Transverse colon (tissue), 4 donors: Measurements from ENCODE around the gene ERN2. TPM values are rescaled to one million over a fixed set of nuclear protein-coding genes. Genes with fewer than 3 reads are reported as not detected.
A peak's percentile ranks its signal among the peaks of the same experiment; 100 is the strongest.

Experiments used
- DNase-seq: peaks from one replicate; pipeline ENCODE4 v3.0.0-alpha.2; 2019
- H3K27ac ChIP-seq, 4 donors: fragments of 200-600 bp; sonication (generic); 2 replicates each; pipeline ENCODE4 v1.5.1; 2016 to 2018; ENCODE audit warnings: inconsistent platforms in 4 of 4
- H3K27me3 ChIP-seq: fragments of 200-600 bp; sonication (generic); 2 replicates; pipeline ENCODE4 v1.5.1; 2017; ENCODE audit warnings: inconsistent platforms
- H3K36me3 ChIP-seq, 4 donors: fragments of 200-600 bp; sonication (generic); 2 replicates each; pipeline ENCODE4 v1.5.1; 2017 to 2019; ENCODE audit warnings: inconsistent platforms in 4 of 4
- H3K4me1 ChIP-seq, 4 donors: fragments of 200-600 bp; sonication (generic); 2 replicates each; pipeline ENCODE4 v1.5.1; 2017 to 2020; ENCODE audit warnings: inconsistent platforms in 4 of 4
- H3K4me3 ChIP-seq, 4 donors: fragments of 200-600 bp; sonication (generic); 1 replicate in 1 of 4; 2 replicates in 3 of 4; pipeline versions ENCODE4 v1.5.1 to v1.6.1; 2017 to 2019; ENCODE audit warnings: inconsistent platforms in 4 of 4
- H3K9me3 ChIP-seq, 2 donors: fragments of 200-600 bp; sonication (generic); 2 replicates each; pipeline ENCODE4 v1.5.1; 2017 to 2019; ENCODE audit warnings: inconsistent platforms in 2 of 2
- EP300 ChIP-seq: sonication (generic); formaldehyde crosslinking; IDR thresholded peaks from one replicate; pipeline ENCODE4 v1.6.1; 2017; ENCODE audit warnings: antibody characterized with exemption, low read depth
- POLR2A ChIP-seq: fragments of 450-650 bp; IDR thresholded peaks from one replicate; pipeline ENCODE4 v1.6.1; 2016; ENCODE audit warnings: antibody characterized with exemption, mild to moderate bottlenecking, moderate library complexity
- POLR2AphosphoS5 ChIP-seq, 3 donors: sonication (generic); formaldehyde crosslinking; IDR thresholded peaks; one replicate each; pipeline ENCODE4 v1.6.1; 2016; ENCODE audit warnings: antibody characterized with exemption in 3 of 3
- WGBS, 2 donors: methylation state at CpG; one replicate each; pipeline ENCODE4 v1.1.5; 2018; ENCODE audit warnings: low coverage in 1 of 2; 5-methylcytosine and 5-hydroxymethylcytosine counted together
- in situ Hi-C, 4 donors: fragments of 200-750 bp; cut with MboI; loops; one replicate each; pipeline versions ENCODE4 v1.15.0 to v1.15.1; 2017; ENCODE audit warnings: low sequenced_read_pairs in 3 of 4, low pct_ligation_motif_present in 1 of 4, low pct_unique_long_range_greater_than_20kb in 1 of 4
- intact Hi-C: fragments of 100-400 bp; cut with DNase I; formaldehyde crosslinking; loops from one replicate; pipeline ENCODE4 v1.15.1; 2023; ENCODE audit warnings: low total_unique reads
- total RNA-seq, 4 donors: library from RNA; depleted of rRNA; stranded (reverse); fragments of >200 nt; gene quantifications; one replicate each; pipeline ENCODE4 v1.1.0, GENCODE V29; 2016
- TF ChIP-seq, protein P1 (sequence below), 5 experiments: fragments of 200-600 bp in 3 of 5; fragments of 450-650 bp in 2 of 5; sonication (generic) in 3 of 5; IDR thresholded peaks; 1 replicate in 2 of 5; 2 replicates in 3 of 5; pipeline ENCODE4 v1.5.1; 2016 to 2017; ENCODE audit warnings: antibody characterized with exemption in 5 of 5, inconsistent platforms in 3 of 5, mild to moderate bottlenecking in 2 of 5, moderate library complexity in 1 of 5

Gene ERN2
- total RNA-seq, result 100 to 1,000 TPM; 114 to 408 (median 168) TPM

GRCh38 chr16:23712976-23713375 lies at the start of gene ERN2:
ERN2 (minus strand) TSS chr16:23713222; CDS start chr16:23713187, 35 bp downstream.
- Histone ChIP-seq H3K4me1 (peaks cover 0 to 10% (median 2%) of the 10 kb centered on the region in 4 donors), H3K27ac (peak within 1 kb of the TSS; percentile 81 to 89 (median 88)), H3K4me3 (peak within 1 kb of the TSS; percentile 11 to 65 (median 49)), H3K36me3 (no peaks in the 10 kb centered on the region), H3K9me3 (no peaks in the 10 kb centered on the region), H3K27me3 (peaks cover 37% of the 10 kb centered on the region)
- TF ChIP-seq EP300 (no peak), POLR2AphosphoS5 (IDR thresholded peaks at IDR 0.05) (peak; percentile 33 to 86 (median 73)), POLR2A (peak; percentile 75)
- TF ChIP-seq, protein P1, sequence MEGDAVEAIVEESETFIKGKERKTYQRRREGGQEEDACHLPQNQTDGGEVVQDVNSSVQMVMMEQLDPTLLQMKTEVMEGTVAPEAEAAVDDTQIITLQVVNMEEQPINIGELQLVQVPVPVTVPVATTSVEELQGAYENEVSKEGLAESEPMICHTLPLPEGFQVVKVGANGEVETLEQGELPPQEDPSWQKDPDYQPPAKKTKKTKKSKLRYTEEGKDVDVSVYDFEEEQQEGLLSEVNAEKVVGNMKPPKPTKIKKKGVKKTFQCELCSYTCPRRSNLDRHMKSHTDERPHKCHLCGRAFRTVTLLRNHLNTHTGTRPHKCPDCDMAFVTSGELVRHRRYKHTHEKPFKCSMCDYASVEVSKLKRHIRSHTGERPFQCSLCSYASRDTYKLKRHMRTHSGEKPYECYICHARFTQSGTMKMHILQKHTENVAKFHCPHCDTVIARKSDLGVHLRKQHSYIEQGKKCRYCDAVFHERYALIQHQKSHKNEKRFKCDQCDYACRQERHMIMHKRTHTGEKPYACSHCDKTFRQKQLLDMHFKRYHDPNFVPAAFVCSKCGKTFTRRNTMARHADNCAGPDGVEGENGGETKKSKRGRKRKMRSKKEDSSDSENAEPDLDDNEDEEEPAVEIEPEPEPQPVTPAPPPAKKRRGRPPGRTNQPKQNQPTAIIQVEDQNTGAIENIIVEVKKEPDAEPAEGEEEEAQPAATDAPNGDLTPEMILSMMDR (IDR thresholded peaks at IDR 0.05), result no peak
- peak; percentile 85 for DNase-seq
- in situ Hi-C loops, result no loop called here
- intact Hi-C loops, result no loop called here
- WGBS, 2 donors, result 4% methylated on average over 35 of the region's 37 CpGs; no CpG with 5 or more reads in 1 of the 2 donors

GRCh38 chr16:23757937-23758619 lies 45.1 kb upstream of the ERN2 start:
- H3K9me3 ChIP-seq, result no peaks in the 10 kb centered on the region
- peaks cover 34% of the 10 kb centered on the region for H3K27me3 ChIP-seq
- H3K4me1 ChIP-seq, result peaks cover 0 to 12% (median 6%) of the 10 kb centered on the region in 4 donors
- H3K27ac ChIP-seq, result no peak overlapping the region
- no peaks in the 10 kb centered on the region for H3K36me3 ChIP-seq
- TF ChIP-seq POLR2A (no peak), POLR2AphosphoS5 (IDR thresholded peaks at IDR 0.05) (no peak)
- TF ChIP-seq, protein P1 (IDR thresholded peaks at IDR 0.05), result no peak
- WGBS, 2 donors, result 86% methylated on average over 6 of the region's 6 CpGs; no CpG with 5 or more reads in 1 of the 2 donors
- intact Hi-C loops, result no loop called here
- H3K4me3 ChIP-seq, result no peak overlapping the region
- no peak for DNase-seq
- in situ Hi-C loops, result no loop called here

DNA sequence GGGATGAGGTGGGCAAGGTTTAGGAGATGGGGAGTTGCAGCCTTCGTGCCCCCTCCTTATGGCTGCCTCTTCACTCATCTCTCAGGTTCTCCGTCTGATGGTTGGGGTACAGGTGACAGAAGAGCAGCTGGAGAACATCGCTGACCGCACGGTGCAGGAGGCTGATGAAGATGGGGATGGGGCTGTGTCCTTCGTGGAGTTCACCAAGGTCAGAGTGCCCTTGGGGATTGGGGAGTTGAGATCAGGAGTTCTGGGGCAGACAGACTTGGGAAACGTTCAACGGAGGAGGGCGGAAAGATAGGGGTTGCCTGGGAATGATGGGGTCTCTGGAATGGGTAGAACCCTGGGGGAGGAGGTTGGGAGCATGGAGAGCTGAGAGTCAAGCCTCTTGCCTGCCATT lies 44.1 kb upstream of the ERN2 start:
- no peaks in the 10 kb centered on the region for H3K9me3 ChIP-seq
- TF ChIP-seq, protein P1 (IDR thresholded peaks at IDR 0.05), result no peak
- TF ChIP-seq POLR2A, result no peak
- no peak for TF ChIP-seq POLR2AphosphoS5 (IDR thresholded peaks at IDR 0.05)
- no peak for TF ChIP-seq EP300
- no peak overlapping the region for H3K27ac ChIP-seq
- intact Hi-C loops, result no loop called here
- no peaks in the 10 kb centered on the region for H3K36me3 ChIP-seq
- H3K4me3 ChIP-seq, result no peak overlapping the region
- 78% methylated on average over 9 of the region's 9 CpGs; no CpG with 5 or more reads in 1 of the 2 donors for WGBS, 2 donors
- peaks cover 34% of the 10 kb centered on the region for H3K27me3 ChIP-seq
- peaks cover 0 to 12% (median 6%) of the 10 kb centered on the region in 4 donors for H3K4me1 ChIP-seq
- no peak for DNase-seq
- in situ Hi-C loops, result no loop called here

GRCh38 chr16:23755484-23755809 lies 42.4 kb upstream of the ERN2 start:
- in situ Hi-C loops (no loop called here), intact Hi-C loops (no loop called here)
- DNase-seq, result peak; percentile 24
- Histone ChIP-seq H3K27ac (peak overlapping the region; percentile 77 to 84 (median 81)), H3K9me3 (no peaks in the 10 kb centered on the region), H3K4me1 (peaks cover 0 to 12% (median 6%) of the 10 kb centered on the region in 4 donors), H3K36me3 (no peaks in the 10 kb centered on the region), H3K27me3 (peaks cover 34% of the 10 kb centered on the region), H3K4me3 (peak overlapping the region; percentile 41 to 61 (median 54))
- TF ChIP-seq, protein P1 (IDR thresholded peaks at IDR 0.05), result no peak
- TF ChIP-seq POLR2A (no peak), EP300 (no peak), POLR2AphosphoS5 (IDR thresholded peaks at IDR 0.05) (no peak)
- WGBS, 2 donors, result 27 to 37% methylated on average over 6 to 15 of the region's 15 CpGs
